Activated gamma-delta T cell treated with anti-CD3 and anti-CD28 coated beads, Interleukin-2, amount 50 U/mL, for 16 hours (primary cell): ENCODE results near the gene SYNE2.
"Not testable (repeated sequence)": the region's sequence is repeated elsewhere in the genome, so short reads cannot be mapped to it uniquely, and the experiment has no call there.

Source experiments
- DNase-seq: peaks from one replicate; pipeline ENCODE4 v3.0.0-alpha.2; 2020; ENCODE audit warnings: low read depth

SYNE2 gene

GRCh38 chr14:64075613-64076005, 222.8 kb downstream of the SYNE2 start:
- no peak for DNase-seq

DNA sequence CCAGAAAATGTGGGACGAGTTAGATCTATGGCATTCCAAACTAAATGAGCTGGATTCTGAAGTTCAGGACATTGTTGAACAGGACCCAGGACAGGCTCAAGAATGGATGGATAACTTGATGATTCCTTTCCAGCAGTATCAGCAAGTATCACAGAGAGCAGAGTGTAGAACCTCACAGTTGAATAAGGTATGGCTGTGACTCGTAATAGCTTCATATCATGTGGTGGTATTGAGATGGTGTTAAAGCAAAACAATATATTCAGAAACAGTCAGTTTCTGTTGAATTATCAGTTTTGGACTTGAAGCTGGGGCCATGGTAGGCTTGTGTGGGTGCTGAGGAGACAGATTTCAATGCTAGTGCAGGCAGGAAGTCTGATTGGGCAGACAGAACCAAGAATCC, 227.6 kb downstream of the SYNE2 start:
- DNase-seq = no peak

GRCh38 chr14:64081174-64081746, 228.5 kb downstream of the SYNE2 start:
- DNase-seq = no peak

- DNase-seq = no peak
Observed at GRCh38 chr14:64082837-64083236, 230.0 kb downstream of the SYNE2 start.

- DNase-seq = no peak
Observed at GRCh38 chr14:64088647-64088964, 235.8 kb downstream of the SYNE2 start.

DNA sequence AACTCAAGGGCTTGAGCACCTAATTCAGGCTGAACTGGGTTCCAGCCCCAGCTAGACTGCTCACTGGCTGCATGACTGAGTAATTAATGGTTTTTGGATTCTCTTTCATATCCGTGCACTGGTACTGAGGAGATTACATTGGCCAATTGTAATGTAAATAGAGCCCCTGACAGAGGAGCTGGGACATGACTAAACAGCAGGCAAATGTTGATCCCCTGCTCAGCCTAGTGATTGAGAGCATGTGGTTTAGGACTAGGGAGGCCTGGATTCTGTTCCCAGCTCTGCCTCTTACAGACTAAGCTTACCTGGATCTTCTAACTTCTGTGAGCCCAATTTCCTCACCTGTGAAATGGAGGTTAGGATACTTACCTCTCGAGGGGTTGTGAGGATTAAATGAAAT, 237.1 kb downstream of the SYNE2 start:
- DNase-seq = no peak

- DNase-seq = no peak
Observed at GRCh38 chr14:64091217-64091616, 238.4 kb downstream of the SYNE2 start.

GRCh38 chr14:64092338-64092737, 239.5 kb downstream of the SYNE2 start:
- no peak for DNase-seq

GRCh38 chr14:64092940-64093339, 240.1 kb downstream of the SYNE2 start:
- DNase-seq = no peak

DNA sequence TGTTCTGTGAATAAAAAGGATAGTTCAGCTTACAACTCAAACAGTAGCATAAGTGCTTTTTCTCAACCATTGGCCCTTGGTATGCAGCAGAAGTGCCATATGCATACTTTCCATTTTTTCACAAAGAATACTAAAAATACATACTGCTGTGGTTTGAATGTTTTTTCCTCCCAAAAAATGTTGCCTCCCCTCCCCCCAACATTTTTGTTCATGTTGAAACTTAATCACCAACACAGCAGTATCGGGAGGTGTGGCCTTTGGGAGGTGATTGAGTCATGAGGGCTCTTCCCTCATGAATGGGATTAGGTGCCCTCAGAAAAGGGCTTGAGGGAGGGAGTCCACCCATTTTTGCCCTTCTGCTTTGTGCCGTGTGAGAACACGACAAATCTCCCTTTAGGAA, 242.8 kb downstream of the SYNE2 start:
- DNase-seq = no peak

DNA sequence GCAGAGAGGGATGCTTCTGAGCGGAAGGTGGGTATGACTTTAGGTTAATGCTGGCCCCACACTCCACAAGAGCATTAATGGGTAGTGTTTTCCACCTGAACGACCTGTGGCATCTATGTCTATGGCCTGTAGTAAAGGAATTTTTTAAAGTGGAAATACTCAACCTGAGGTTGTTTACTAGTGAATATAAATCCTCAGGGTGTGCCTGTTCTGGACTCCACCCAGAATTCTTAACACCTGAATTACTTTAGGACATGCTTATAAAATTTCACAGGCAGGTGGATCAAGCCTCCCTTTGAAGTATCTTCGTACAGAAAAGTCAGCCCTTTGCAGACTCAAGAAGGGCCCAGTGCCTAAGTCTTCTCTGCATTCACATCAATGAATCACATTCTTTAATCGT, 245.3 kb downstream of the SYNE2 start:
- DNase-seq = no peak

GRCh38 chr14:64107438-64107837, 254.6 kb downstream of the SYNE2 start:
- no peak for DNase-seq

GRCh38 chr14:64109819-64110554, 257.2 kb downstream of the SYNE2 start:
- no peak for DNase-seq

DNA sequence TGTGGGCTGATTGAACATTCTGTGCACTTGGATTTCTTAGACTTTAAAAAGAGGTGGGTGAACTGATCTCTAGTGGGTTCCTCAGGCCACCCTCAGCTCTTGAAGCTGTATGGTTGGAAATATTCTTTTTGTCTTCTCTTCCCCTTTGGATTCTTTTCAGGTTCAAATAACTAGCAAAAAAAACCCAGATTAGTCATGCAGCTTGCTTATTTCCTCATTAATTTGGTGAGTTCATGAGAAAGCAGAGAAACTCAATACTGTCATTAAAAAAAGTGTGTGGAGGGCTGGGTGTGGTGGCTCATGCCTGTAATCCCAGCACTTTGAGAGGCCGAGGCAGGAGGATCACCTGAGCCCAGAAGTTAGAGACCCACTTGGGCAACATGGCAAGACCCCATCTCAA, 258.0 kb downstream of the SYNE2 start:
- DNase-seq = no peak

- DNase-seq = no peak
Observed at GRCh38 chr14:64112867-64113678, 260.3 kb downstream of the SYNE2 start.

- DNase-seq = no peak
Observed at GRCh38 chr14:64114166-64114565, 261.4 kb downstream of the SYNE2 start.

- DNase-seq = no peak
Observed at GRCh38 chr14:64114796-64115195, 262.0 kb downstream of the SYNE2 start.

DNA sequence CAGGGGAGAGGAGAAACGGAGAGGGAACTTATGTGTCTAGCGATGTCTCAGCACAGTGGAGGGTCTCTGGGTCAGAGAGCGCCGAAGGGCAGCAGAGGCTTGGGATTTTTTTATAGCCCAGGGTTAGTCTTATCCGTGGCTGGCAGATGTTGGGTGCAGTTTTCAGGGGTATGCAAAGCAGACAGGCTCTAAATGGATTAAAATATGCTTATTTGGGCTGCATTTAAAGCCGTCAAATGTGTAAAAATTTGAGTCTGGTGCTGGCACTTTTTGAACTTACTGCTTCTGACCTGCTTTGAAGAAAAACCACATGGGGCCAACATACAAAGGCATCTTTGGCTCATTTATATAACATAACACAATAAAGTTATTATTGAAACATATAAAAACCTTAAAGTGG, 262.6 kb downstream of the SYNE2 start:
- no peak for DNase-seq

DNA sequence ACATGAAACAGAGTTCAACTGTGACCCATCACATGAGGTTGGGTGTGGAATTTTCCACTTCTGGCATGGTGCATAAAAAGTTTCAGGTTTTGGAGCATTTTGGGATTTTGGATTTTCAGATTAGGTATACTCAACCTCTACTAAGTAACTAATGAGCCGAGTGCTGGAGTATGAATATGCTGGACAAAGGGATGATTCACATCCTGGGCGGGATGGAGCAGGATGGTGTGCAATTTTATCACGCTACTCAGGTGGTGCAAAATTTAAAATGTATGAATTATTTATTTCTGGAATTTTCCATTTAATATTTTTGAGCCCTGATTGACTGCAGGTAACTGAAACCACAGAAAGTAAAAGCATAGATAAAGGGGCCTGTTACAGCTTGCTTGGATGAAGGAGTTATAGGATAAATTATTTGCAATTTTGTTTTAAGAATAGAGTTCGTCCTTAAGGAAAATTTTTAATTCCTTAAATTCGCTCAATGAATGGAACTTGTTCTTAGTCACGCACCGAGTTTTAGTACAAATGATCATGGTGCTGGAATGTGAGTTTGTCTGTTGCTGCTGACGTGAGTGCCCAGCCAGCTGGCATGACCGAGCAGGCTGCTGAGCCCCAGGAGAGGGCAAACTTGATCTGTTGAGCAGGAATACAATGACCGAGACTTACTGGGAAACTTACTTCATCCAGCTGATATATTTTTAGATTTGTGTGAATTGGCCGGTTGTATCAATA, 265.0 kb downstream of the SYNE2 start:
- no peak for DNase-seq

GRCh38 chr14:64118403-64118742, 265.6 kb downstream of the SYNE2 start:
- DNase-seq = not testable (repeated sequence)

GRCh38 chr14:64118892-64119291, 266.1 kb downstream of the SYNE2 start:
- no peak for DNase-seq

- no peak for DNase-seq
Observed at GRCh38 chr14:64119500-64119899, 266.7 kb downstream of the SYNE2 start.

GRCh38 chr14:64119980-64120379, 267.2 kb downstream of the SYNE2 start:
- DNase-seq = no peak
